A172 (cell line): Measurements from ENCODE around the gene SMAD3. TPM values are rescaled to one million over a fixed set of nuclear protein-coding genes. Genes with fewer than 3 reads are reported as not detected.

Experiments used
- DNase-seq: peaks from one replicate; pipeline ENCODE4 v3.0.0-alpha.2; 2015; ENCODE audit warnings: low spot score
- total RNA-seq: library from RNA; depleted of rRNA; stranded (reverse); fragments of >200 nt; shearing (Covaris generic); gene quantifications from 2 replicates; pipeline ENCODE4 v1.2.3, GENCODE V29; 2014

Gene SMAD3
- total RNA-seq, 1 experiment from 2014 or later = 7.2 TPM

DNA sequence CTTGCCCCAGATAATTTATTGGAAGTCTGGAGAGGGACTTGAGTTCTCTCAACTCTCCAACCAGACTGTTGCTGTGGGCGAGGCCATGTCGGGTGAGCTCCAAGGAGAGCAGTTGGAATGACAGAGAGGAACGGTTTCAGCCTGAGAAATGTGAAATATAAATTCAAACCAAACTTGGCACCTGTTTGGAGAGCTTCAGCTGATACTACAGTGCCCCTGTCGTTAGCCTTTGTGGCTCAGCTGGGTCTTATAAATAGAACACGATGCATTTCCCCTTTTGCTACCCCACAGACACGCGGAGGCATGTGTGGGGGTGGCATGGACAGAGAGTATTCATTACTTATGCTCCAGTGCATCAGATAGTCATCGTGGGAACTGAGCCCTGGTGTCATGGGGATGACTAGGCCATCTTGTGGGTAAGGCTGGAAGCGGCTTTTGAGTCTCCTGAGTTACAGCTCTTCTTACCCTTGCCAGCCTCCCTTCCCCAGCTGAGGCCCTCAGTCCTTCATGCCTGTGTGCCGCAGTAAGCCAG, 15.6 kb downstream of the SMAD3 start:
- DNase-seq = peak; percentile 90

DNA sequence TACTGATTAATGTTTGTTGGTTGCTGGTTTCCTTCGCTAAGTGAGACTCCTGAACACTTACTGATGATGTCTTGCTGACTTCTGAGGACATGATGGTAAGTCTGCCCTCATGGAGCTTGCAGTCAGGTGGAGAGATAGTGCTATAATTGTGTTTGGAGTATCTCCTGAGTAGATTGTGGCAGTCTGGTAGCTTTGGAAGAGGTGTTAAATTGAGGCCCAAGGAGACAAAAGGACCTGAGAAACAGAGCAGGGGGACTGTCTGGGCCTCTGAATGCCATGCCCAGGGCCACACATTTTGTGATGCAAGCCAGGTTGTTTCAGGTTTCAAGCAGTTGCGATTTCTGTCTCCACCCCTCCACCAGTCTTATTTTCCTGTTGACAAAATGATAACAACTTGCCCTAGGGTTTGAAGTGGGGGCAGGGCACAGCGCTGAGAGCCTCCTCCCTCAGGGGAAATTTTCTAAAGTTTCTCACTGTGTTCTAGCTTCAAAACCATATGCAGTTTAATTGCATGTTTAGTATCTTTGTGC, 16.7 kb downstream of the SMAD3 start:
- no peak for DNase-seq

DNA sequence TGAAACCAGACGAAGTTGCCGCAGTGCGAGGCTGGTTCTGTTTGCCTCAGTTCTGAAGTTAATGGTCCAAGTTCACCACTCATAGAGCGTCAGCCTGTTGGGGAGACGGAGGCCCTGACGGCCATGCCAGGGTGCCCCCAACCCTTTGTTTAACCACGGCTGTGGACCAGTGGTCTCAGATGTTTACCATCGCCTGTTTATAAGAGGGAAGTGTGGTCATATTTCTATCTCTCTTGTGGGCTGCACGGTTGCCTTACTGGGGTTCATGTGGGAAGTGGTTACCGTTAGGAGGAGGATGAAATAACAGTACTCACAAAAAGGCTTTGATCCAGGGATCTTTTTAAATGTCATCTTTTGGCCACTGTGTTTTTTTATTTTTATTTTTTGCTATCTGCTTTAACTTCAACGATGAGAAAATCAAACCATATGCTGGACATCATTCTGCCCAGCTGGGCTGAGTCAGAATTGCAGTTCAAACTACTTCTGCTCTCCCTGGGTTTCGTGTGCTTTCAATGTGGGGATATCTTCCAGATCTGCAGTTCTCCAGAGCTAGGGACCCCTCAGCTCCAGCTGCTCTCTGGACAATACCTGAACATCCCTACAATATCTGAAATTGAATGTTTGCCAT, 17.8 kb downstream of the SMAD3 start:
- no peak for DNase-seq

DNA sequence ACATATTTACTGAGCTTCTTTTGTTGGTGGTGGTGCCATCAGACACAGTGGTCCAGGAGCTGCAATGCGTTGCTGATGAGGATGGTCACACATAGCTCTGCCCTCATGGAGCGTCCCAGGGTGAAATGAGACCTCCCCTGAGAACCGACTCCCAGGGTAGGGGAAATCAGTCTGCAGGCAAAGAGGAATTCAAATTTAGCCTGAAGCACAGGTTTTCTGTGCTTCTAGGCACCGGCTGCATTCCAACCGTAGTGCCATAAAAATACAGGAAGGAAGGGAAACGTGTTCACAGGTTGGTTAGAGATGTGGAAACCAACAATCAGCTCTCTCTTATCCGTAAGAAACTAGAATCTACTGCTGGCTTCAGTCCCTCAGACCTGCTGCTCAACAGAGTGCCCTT, 19.2 kb downstream of the SMAD3 start:
- no peak for DNase-seq

DNA sequence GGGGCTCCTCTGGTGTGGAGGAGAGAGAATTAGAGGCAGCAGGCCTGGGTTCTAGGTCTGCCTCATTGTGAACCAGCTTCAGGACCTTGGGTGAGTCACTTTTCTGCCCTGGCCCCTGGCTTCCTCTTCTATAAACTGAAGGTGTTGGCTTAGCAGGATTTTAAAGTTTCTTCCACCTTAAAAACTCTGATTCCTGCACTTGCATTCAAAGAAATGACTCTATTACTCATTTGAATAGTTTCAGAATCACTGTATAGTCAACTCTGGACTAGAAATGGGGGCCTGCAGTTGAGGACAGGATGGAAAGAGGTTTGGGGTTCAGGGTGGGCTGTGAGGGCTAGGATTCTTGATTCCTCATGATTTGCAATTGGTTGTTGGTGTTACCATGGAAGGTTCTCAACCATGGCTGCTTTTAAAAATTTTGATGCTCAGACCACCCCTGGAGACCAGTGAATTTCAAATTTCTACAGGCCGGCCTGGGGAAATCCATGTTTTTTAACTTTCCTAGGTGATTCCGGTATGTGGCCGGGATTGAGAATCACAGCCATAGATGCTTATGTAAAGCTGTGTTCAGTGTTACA, 19.9 kb downstream of the SMAD3 start:
- no peak for DNase-seq

DNA sequence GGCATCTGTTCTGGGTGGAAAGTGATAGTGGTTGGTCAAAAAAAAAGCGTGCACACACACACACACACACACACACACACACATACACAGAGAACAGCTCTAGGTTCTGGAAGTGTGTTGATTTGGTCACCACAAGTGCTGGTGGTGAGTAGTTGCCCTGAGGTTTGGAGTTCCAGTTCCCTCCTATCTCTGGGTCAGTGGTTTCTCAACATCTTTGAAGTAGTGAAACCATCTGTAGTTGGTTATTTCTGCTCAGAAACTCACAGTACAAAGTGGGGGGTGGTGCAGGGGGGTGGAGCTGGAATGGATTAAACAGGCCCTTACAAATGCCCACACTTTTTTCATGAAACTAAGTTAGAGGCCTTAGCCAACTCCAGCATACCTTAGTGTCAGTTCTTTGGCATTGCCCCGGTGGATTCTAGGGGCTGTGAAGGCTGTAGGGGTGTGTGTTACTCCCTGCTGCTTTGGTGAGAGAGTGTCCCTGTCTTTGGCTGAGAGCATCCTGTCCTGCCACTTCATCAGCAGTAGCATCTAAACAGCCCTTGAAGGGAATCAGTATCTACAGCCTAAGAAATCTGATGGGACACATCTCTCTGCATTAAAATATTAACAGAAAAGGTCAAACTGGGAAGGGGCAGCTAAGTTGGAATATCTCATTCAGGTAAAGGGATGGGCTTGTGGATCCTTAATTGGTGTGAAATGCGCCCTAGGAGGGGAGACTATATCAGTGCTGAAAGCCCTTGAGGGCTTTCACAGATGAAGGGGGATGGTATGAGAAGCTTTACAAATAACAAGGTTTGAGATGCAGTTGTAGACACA, 20.6 kb downstream of the SMAD3 start:
- no peak for DNase-seq

DNA sequence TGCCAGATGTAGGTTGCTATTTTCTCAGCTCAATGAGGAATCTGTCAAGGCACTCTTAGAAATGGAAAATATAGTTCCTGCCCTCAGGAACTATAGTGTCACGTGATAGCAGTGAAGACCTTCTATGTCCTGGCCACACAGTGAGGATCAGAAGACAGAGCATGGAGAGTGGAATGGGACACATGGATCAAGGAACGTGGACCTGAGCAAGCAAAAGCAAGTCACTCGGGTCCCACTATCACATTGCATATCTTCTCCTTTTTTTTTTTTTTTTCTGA, 21.2 kb downstream of the SMAD3 start:
- no peak for DNase-seq

DNA sequence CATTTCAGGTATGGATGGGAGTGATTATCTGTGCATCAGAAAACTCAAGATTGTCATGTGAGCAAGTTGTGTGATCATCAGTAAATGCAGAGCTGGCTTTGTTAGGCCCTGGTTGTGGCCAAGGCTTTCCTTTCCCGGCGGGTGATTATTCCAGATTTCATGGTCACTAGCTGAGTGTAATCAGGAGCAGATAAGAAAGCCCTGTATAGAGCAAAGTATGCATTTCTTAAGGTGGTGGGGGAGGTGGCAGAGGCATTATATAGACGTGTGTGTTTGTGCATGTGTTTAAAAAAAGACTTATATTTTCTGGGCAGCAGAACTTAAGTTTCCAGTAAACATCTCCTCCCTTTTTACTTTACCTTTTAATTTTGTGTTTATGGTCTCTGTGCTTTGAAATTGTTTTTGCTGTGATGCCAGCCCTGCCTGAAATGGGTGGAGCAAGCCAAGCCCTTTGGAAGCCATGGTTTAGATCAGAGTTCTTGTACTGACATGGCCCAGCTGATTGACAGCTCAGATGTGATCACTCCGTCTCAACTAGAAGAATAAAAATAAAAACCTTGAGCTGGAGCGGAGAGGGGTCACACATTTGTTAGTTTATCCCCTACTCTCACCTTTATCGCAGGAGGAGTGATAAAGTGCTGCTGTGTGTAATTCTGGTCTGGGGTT, 22.2 kb downstream of the SMAD3 start:
- DNase-seq = no peak

DNA sequence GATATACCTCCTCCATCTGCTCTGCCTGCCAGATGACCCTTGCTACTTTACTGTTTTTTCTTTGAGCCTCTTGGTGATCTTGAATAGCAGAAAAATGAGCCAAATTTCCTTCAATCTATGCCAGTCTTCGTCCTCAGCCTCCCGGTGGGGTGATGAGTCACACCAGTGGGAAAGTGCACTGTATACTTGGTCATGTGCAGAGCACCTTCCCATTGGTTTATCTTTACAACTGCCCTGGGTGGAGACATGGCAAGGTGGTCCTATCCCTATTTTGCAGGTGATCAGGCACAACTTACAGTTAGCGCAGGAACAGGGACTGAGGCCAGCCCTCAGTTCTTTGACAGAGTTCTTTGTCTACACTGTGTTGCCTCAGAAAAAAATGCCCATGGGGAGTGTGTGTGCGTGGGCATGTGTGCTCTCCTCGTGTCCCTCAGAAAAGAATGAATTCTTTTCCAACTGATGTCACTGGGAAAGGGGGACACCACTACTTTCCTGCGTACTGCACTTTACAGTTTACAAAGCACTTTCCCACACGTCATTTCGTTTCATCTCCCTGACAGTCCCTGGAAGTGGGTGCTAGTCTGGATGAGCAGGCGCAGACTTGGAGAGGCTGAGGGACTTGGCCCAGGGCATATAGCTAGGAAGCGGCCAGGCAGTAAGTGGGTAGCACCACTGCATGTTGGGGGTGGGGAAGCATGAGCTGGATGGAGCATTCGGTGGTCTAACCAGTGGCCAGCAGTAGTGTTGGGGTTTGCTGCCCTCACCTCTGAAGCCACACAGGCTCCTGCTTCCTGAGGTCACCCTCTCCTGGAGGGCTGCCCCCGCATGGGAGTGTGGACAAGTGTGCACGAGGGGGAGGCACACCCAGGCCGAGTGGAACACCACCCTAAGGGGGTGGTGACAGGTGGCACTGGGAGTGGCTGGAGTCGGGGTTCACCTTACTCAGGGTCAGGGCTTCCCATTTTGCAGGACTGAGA, 24.1 kb downstream of the SMAD3 start:
- peak; percentile 67 for DNase-seq

DNA sequence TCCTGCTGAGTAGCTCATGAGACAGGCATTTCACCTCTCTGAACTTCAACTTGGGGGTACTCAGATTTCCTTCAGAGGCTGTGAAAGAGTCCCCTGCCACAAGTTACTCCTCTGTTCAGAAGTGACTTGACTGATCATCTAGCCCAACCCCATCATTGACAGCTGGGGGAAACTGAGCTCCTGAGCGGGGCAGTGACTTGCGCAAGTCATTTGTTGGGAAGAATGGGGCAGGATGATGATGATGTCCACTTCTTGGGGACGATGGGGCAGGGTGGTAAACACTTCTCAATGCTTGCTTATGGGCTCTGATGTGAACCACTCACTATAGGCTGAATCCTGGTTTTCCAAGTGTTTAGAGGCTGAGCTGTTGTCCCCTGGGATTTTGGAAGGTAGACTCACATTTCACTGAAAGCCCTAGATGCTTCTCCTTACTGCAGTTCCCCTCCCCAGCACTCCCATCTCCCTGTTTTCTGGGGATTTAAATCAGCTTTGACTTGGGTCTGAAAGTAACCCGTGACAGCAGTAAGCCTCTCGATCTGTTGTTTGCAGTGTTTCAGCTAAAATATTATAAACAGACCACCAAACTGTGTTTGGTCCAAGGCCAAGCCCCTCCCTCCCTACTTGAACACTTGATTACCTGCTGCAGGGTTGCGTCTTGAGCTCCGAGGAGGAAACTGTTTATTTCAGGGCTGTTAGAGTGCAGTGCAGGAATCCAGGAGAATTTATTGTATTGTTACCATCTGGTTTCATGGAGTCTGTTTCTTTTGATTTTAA, 25.1 kb downstream of the SMAD3 start:
- no peak for DNase-seq

DNA sequence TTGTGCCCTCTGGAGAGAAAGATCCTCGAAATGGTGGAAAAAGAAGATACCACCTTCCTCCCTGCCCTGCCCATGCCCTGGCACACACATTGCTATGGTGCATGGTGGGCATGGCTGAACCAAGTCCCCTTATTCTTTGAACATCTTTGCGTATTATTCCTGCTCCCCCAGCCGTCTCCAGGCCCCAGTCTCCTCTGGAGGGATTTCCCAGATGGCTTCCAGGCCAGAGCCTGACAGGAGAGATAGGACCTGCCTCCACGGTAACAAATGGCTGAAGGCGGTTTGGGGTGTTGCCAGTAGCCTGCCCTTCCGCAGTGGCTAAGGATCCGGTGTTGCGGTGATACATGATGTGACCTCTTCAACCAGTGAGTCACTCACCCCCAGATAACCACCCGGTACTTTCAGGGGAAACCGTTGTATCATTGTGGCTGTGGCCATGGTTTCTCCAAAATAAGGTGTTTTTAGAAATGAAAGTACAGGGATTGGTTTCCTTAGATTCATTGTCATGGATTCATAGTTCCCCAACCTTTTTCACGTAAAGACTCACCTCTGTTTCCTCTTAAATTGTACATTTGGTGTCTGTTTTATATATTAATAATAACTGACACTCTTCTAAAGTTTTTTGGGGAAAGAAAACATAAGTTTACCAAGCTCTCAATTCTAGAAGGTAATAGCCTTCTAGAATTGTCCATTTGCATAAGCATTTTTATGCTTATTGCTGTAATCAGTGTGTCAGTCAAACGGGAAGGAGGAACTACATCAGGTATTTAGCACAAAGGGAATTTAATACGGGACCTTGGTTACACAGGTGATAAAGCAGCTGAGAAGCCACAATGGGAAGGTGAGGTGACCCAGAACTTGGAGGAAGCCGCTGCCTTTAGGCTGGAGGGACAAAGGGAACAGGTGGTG, 25.9 kb downstream of the SMAD3 start:
- DNase-seq = peak; percentile 98

DNA sequence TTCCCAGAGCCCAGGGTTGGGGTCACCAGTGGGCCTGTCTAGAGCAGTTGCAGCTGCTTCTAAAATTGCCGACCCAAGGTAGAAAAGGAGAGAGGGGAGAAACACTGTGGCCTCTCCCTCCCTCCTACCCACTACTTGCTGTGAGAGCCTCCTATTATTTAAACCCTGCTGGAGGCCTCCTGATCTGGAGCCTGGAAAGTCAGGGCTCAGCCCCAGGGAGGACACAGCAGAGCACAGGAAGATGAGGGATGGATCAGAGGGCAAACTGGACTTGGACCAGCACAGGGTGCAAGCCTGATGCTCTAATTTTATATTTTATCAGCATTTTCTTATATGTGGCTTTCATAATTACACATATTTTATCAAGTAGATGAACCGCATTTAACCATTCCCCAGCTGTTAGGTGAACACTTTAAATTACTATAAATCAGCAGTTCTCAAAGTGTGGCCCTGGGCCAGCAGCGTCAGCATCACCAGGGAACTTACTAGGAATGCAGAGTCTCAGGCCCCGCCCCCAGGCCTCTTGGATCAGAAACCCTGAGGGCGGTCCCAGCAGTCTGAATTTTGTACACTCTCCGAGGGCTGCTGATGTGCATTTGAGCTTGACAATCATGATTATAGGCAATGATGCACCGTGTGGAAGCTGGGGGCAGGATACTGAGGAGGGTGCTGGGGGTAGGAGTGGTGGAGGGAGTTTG, 26.7 kb downstream of the SMAD3 start:
- no peak for DNase-seq

DNA sequence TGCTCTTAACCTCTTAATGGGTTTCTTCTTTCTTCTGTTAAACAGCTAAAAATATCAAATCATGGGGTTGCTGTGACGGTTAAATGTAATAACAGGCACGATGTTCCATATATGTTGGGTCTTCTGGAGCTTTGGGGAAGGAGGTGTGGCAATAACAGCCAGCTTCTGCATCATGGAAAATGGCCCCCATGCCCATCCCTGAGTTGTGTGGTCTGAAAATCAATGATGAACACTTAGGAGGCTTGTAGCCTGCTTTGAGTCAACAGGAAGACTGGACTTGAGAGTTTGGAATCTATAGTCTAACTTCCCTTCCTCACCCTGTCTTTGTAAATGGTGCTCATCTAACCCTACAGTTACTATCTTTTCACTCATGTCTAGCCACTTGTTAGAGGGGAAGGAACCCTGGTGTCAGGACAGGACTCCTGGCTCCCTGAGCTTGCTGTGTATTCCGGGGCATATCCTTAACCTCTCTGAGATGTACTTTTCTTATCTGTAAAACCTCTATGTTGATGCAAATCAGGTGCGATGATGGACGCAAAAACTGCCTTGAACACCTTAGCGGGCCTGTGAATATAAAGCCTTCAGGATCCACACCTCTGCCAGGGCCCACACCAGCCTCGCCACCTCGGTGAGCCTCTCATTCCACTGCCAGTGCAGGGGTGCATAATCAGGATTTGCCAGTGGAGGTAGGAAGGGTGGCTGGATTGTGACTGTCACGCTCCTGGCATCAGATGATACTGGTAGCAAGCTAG, 27.5 kb downstream of the SMAD3 start:
- DNase-seq = no peak

DNA sequence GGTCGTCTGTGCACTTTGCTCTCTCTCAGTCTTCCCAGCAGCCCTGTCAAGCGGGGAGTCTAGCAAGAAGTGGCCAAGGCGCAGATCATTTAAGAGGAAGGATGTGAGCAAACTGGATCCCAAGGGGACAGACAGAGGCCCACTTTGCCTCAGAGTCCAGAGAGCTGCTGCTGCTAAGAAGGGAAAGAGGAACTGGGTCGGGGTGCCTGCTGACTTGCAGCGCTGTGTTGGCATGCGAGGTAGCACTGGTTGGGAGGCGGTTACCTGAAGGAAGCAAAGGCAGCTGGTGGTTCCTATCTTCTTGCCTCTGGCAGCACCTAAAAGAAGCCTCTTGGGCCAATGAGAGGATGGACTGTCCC, 28.1 kb downstream of the SMAD3 start:
- no peak for DNase-seq

DNA sequence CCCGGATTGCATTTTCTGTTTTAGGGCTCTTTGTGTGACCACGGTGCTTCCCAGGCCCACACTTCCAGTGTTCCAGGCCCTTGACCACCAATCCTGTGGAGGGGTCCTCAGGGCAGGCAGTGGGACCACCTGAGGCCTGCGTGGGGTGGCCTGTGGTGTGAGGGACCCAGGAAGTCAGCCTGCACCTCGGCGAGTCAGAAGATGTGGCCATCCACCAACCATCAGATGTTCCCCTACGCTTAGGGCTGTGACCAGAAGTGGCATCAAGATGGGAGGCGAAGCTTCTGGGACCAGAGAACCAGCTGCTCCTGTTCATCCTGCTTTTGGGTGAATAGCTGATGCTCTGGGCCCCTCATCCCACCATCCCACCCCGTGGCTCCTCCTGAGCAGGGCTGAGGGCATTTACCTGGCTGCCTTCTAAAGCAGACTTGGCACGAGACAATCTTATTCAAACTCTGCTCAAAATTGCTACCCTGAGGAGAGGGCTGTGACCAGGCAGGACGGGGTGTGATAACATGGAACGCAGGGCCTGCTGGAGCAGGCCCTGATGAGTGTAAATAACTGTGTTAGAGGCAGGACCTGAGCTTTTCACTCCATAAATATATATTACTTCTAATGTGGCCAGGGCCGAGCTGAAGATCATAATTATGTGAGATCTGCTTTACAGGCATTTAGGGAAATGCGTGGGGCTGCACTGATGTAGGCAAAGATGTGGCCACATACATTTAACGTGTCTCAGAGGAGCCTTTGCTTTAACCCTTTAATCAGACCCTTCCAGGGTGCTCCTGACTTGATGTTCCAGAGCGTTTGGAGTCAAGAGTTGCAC, 28.8 kb downstream of the SMAD3 start:
- DNase-seq = no peak

DNA sequence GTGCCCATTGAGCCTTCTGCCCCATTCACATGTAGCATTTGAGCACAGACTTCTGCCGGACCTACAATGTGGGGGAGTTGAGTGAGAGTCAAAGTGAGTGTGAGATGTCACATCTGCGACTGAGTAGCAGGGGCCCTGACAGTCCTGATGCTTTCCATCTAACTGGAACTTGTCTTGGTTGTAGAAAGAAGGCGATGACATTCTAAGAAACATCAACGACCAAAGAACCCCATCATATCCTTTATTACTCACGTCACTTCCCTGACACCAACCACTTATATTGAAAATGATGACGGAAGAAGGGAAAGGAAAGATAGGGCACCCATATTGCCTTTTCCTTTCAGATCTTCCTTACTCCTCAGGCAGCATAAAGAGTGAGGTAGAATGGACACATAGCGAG, 30.5 kb downstream of the SMAD3 start:
- DNase-seq = no peak
